Activated T-helper 1 cell treated with anti-CD3 and anti-CD28 coated beads, Interleukin-12 subunit alpha, Interleukin-12 subunit beta, Interleukin-2, Interleukin-4 antibody, amounts not matched to agents 30 ng/mL and 10 ng/mL and 1 ng/mL, durations not matched to agents 14 hours and 24 hours and 36 hours (primary cell): ENCODE results near the gene ITLN1. TPM values are rescaled to one million over a fixed set of nuclear protein-coding genes. Genes with fewer than 3 reads are reported as not detected.
"Not testable (repeated sequence)": the region's sequence is repeated elsewhere in the genome, so short reads cannot be mapped to it uniquely, and the experiment has no call there.

Experiments used
- DNase-seq: peaks from one replicate; pipeline ENCODE4 v3.0.0; 2021; ENCODE audit warnings: low spot score
- H3K27ac Mint-ChIP-seq: one replicate; pipeline ENCODE4 v1.8.0; 2021; ENCODE audit warnings: mild to moderate bottlenecking, mixed read lengths
- H3K27me3 Mint-ChIP-seq: one replicate; pipeline ENCODE4 v1.8.0; 2022; ENCODE audit warnings: mild to moderate bottlenecking, moderate library complexity, mixed read lengths; ENCODE audit not compliant: insufficient read depth
- H3K36me3 Mint-ChIP-seq: one replicate; pipeline ENCODE4 v1.8.0; 2021; ENCODE audit warnings: low read depth, mixed read lengths
- H3K4me1 Mint-ChIP-seq: one replicate; pipeline ENCODE4 v1.8.0; 2021; ENCODE audit warnings: low read depth, mixed read lengths
- H3K4me3 Mint-ChIP-seq: one replicate; pipeline ENCODE4 v1.8.0; 2021; ENCODE audit warnings: mild to moderate bottlenecking, moderate library complexity, mixed read lengths
- H3K9me3 Mint-ChIP-seq: one replicate; pipeline ENCODE4 v1.8.0; 2021; ENCODE audit warnings: mixed read lengths
- intact Hi-C: fragments of 100-400 bp; cut with micrococcal nuclease; formaldehyde crosslinking; loops from one replicate; pipeline ENCODE4 v1.15.1; 2024
- total RNA-seq: library from RNA; stranded (reverse); gene quantifications from 2 replicates; pipeline ENCODE4 v1.2.3, GENCODE V29; 2022

ITLN1 gene
- total RNA-seq, 1 donor from 2014 or later = not detected

GRCh38 chr1:160901768-160902167 is 16.8 kb upstream of the ITLN1 start:
- no peak overlapping the region for H3K4me3 Mint-ChIP-seq
- H3K4me1 Mint-ChIP-seq = no peaks in the 10 kb centered on the region
- no peak for DNase-seq
- H3K36me3 Mint-ChIP-seq = no peaks in the 10 kb centered on the region
- peaks cover 7% of the 10 kb centered on the region for H3K9me3 Mint-ChIP-seq
- H3K27ac Mint-ChIP-seq = no peak overlapping the region
- peaks cover 39% of the 10 kb centered on the region for H3K27me3 Mint-ChIP-seq
- intact Hi-C loops = no loop called here

GRCh38 chr1:160900683-160901082 is 15.7 kb upstream of the ITLN1 start:
- H3K27ac Mint-ChIP-seq, intact Hi-C loops, H3K9me3 Mint-ChIP-seq, H3K4me1 Mint-ChIP-seq, H3K36me3 Mint-ChIP-seq, H3K4me3 Mint-ChIP-seq, DNase-seq: not testable (repeated sequence)
- peaks cover 45% of the 10 kb centered on the region for H3K27me3 Mint-ChIP-seq

- H3K36me3 Mint-ChIP-seq, H3K4me3 Mint-ChIP-seq, DNase-seq, H3K9me3 Mint-ChIP-seq, H3K27ac Mint-ChIP-seq, intact Hi-C loops, H3K4me1 Mint-ChIP-seq: not testable (repeated sequence)
- peaks cover 36% of the 10 kb centered on the region for H3K27me3 Mint-ChIP-seq
These were observed 9.6 kb upstream of the ITLN1 start for GRCh38 chr1:160894368-160895135.

- Mint-ChIP-seq H3K36me3 (no peaks in the 10 kb centered on the region), H3K27ac (no peak overlapping the region), H3K9me3 (no peaks in the 10 kb centered on the region), H3K27me3 (peaks cover 17% of the 10 kb centered on the region), H3K4me1 (no peaks in the 10 kb centered on the region), H3K4me3 (no peak overlapping the region)
- intact Hi-C loops = no loop called here
- no peak for DNase-seq
These were observed 6.5 kb upstream of the ITLN1 start for GRCh38 chr1:160891474-160891873.

GRCh38 chr1:160888926-160889325 is 3.9 kb upstream of the ITLN1 start:
- Mint-ChIP-seq H3K4me3 (no peak overlapping the region), H3K27me3 (peaks cover 21% of the 10 kb centered on the region), H3K9me3 (no peaks in the 10 kb centered on the region), H3K36me3 (no peaks in the 10 kb centered on the region), H3K4me1 (peaks cover 7% of the 10 kb centered on the region), H3K27ac (no peak overlapping the region)
- no peak for DNase-seq
- intact Hi-C loops = loop anchor here (5.0 kb wide), 1 partner anchor 212 kb away; no protein-coding TSS in a partner anchor

GRCh38 chr1:160887071-160887470 is 2.1 kb upstream of the ITLN1 start:
- no peak for DNase-seq
- Mint-ChIP-seq H3K4me1 (peaks cover 7% of the 10 kb centered on the region), H3K27me3 (peaks cover 17% of the 10 kb centered on the region), H3K36me3 (no peaks in the 10 kb centered on the region), H3K9me3 (no peaks in the 10 kb centered on the region), H3K27ac (no peak overlapping the region), H3K4me3 (no peak overlapping the region)
- intact Hi-C loops = loop anchor here (5.0 kb wide), 1 partner anchor 210 kb away; no protein-coding TSS in a partner anchor

GRCh38 chr1:160884579-160884978 is 401 bp downstream of the ITLN1 start:
- Mint-ChIP-seq H3K4me1 (peaks cover 7% of the 10 kb centered on the region), H3K36me3 (no peaks in the 10 kb centered on the region)
- intact Hi-C loops = loop anchor here (1.0 kb wide), 3 partner anchors 49 to 158 kb away; no protein-coding TSS in a partner anchor

GRCh38 chr1:160883581-160884513 is 1.1 kb downstream of the ITLN1 start:
- peaks cover 7% of the 10 kb centered on the region for H3K4me1 Mint-ChIP-seq
- no peak overlapping the region for H3K4me3 Mint-ChIP-seq
- no peak overlapping the region for H3K27ac Mint-ChIP-seq
- H3K9me3 Mint-ChIP-seq = no peaks in the 10 kb centered on the region
- intact Hi-C loops = loop anchor here (1.0 kb wide), 3 partner anchors 49 to 158 kb away; no protein-coding TSS in a partner anchor
- no peaks in the 10 kb centered on the region for H3K36me3 Mint-ChIP-seq
- peaks cover 9% of the 10 kb centered on the region for H3K27me3 Mint-ChIP-seq
- no peak for DNase-seq

More at GRCh38 chr1:160884579-160884978, 401 bp downstream of the ITLN1 start:
- Mint-ChIP-seq H3K27ac (no peak overlapping the region), H3K27me3 (peaks cover 11% of the 10 kb centered on the region), H3K9me3 (no peaks in the 10 kb centered on the region), H3K4me3 (no peak overlapping the region)
- DNase-seq = no peak

- H3K27me3 Mint-ChIP-seq = peaks cover 9% of the 10 kb centered on the region
- no peaks in the 10 kb centered on the region for H3K9me3 Mint-ChIP-seq
- intact Hi-C loops = no loop called here
These were observed 2.4 kb downstream of the ITLN1 start for GRCh38 chr1:160882582-160882981.

GRCh38 chr1:160881264-160881663 is 3.7 kb downstream of the ITLN1 start:
- DNase-seq, H3K4me3 Mint-ChIP-seq, H3K27me3 Mint-ChIP-seq, H3K27ac Mint-ChIP-seq, intact Hi-C loops, H3K9me3 Mint-ChIP-seq, H3K36me3 Mint-ChIP-seq: not testable (repeated sequence)
- peaks cover 16% of the 10 kb centered on the region for H3K4me1 Mint-ChIP-seq

More at GRCh38 chr1:160882582-160882981, 2.4 kb downstream of the ITLN1 start:
- no peaks in the 10 kb centered on the region for H3K36me3 Mint-ChIP-seq
- H3K4me1 Mint-ChIP-seq = peaks cover 9% of the 10 kb centered on the region
- DNase-seq = no peak
- no peak overlapping the region for H3K4me3 Mint-ChIP-seq
- H3K27ac Mint-ChIP-seq = no peak overlapping the region

GRCh38 chr1:160880216-160880615 is 4.8 kb downstream of the ITLN1 start:
- no peak overlapping the region for H3K27ac Mint-ChIP-seq
- DNase-seq = no peak
- peaks cover 17% of the 10 kb centered on the region for H3K4me1 Mint-ChIP-seq
- H3K27me3 Mint-ChIP-seq = peaks cover under 1% of the 10 kb centered on the region
- no peaks in the 10 kb centered on the region for H3K9me3 Mint-ChIP-seq
- intact Hi-C loops = no loop called here
- H3K4me3 Mint-ChIP-seq = no peak overlapping the region
- H3K36me3 Mint-ChIP-seq = no peaks in the 10 kb centered on the region

- no peak overlapping the region for H3K4me3 Mint-ChIP-seq
- intact Hi-C loops = loop anchor here (5.0 kb wide), 2 partner anchors 112 to 197 kb away; no protein-coding TSS in a partner anchor
- no peaks in the 10 kb centered on the region for H3K27me3 Mint-ChIP-seq
- H3K36me3 Mint-ChIP-seq = no peaks in the 10 kb centered on the region
- no peak for DNase-seq
- H3K4me1 Mint-ChIP-seq = peaks cover 16% of the 10 kb centered on the region
- H3K9me3 Mint-ChIP-seq = no peaks in the 10 kb centered on the region
- no peak overlapping the region for H3K27ac Mint-ChIP-seq
These were observed 5.9 kb downstream of the ITLN1 start for GRCh38 chr1:160879056-160879455.
